Stomach (tissue), 9 donors: ENCODE results near the gene OLIG1. TPM values are rescaled to one million over a fixed set of nuclear protein-coding genes. Genes with fewer than 3 reads are reported as not detected.

Experiments
- DNase-seq, 2 donors: peaks; one replicate each; pipeline versions ENCODE4 v3.0.0 to v3.0.0-alpha.2; 2013 to 2019
- H3K27ac ChIP-seq, 5 donors: fragments of 200-600 bp in 4 of 5; sonication (generic) in 4 of 5; one replicate each; pipeline ENCODE4 v1.5.1; 2013 to 2019; ENCODE audit warnings: mild to moderate bottlenecking in 1 of 5, moderate library complexity in 1 of 5
- H3K27me3 ChIP-seq, 3 donors: fragments of 200-600 bp; sonication (generic); one replicate each; pipeline ENCODE4 v1.5.1; 2017 to 2019; ENCODE audit warnings: mixed run types in 1 of 3
- H3K36me3 ChIP-seq, 4 donors: fragments of 200-600 bp; sonication (generic); 1 replicate in 3 of 4; 2 replicates in 1 of 4; pipeline ENCODE4 v1.5.1; 2016 to 2019
- H3K4me1 ChIP-seq, 4 donors: fragments of 200-600 bp; sonication (generic); one replicate each; pipeline ENCODE4 v1.5.1; 2016 to 2019
- H3K4me3 ChIP-seq, 4 donors: fragments of 200-600 bp; sonication (generic) in 3 of 4; one replicate each; pipeline ENCODE4 v1.5.1; 2016 to 2019; ENCODE audit warnings: mild to moderate bottlenecking in 1 of 4
- H3K9me3 ChIP-seq, 4 donors: fragments of 200-600 bp; sonication (generic); one replicate each; pipeline ENCODE4 v1.5.1; 2016 to 2019
- CTCF ChIP-seq, 7 experiments: fragments of 450-650 bp in 4 of 7; fragments of 200-600 bp in 3 of 7; sonication (generic) in 3 of 7; IDR thresholded peaks; one replicate each; pipeline ENCODE4 v1.5.1; 2016 to 2019; ENCODE audit warnings: antibody characterized with exemption in 7 of 7, control low read depth in 2 of 7, mild to moderate bottlenecking in 1 of 7
- EP300 ChIP-seq: sonication (generic); formaldehyde crosslinking; IDR thresholded peaks from one replicate; pipeline ENCODE4 v1.6.1; 2017; ENCODE audit warnings: antibody characterized with exemption
- POLR2A ChIP-seq, 4 donors: fragments of 450-650 bp; IDR thresholded peaks; one replicate each; pipeline ENCODE4 v1.6.1; 2016; ENCODE audit warnings: antibody characterized with exemption in 4 of 4, control low read depth in 2 of 4, mild to moderate bottlenecking in 1 of 4, moderate library complexity in 1 of 4
- POLR2AphosphoS5 ChIP-seq, 3 donors: sonication (generic); formaldehyde crosslinking; IDR thresholded peaks; one replicate each; pipeline ENCODE4 v1.6.1; 2016; ENCODE audit warnings: antibody characterized with exemption in 3 of 3
- WGBS, 5 donors: extraction: QIAGEN DNeasy Blood & Tissue Kit in 3 of 5; methylation state at CpG; one replicate each; pipeline versions ENCODE4 v1.1.5 to v1.1.7; 2013 to 2018; 5-methylcytosine and 5-hydroxymethylcytosine counted together
- intact Hi-C: fragments of 100-400 bp; cut with DNase I; formaldehyde crosslinking; loops from one replicate; pipeline ENCODE4 v1.15.1; 2023; ENCODE audit warnings: low total_unique reads
- polyA plus RNA-seq, 3 donors: library from polyadenylated mRNA; stranded (reverse); fragments of 200-250 nt; gene quantifications; one replicate each; pipeline ENCODE4 v1.2.3, GENCODE V29; 2013
- total RNA-seq, 5 donors: library from RNA; depleted of rRNA; stranded (reverse); fragments of >200 nt; gene quantifications; one replicate each; pipeline versions ENCODE4 v1.1.0 to v1.2.3, GENCODE V29; 2014 to 2016
- donor health status: healthy with polysubstance abuse.
- donor health status: Bipolar disorder and iron deficiency.
- donor health status: healthy.

The OLIG1 gene
- total and polyA plus RNA-seq, 8 donors = not detected

GRCh38 chr21:33069645-33069993, 322 bp upstream of the OLIG1 start:
- Histone ChIP-seq H3K9me3 (peaks cover 4 to 13% (median 11%) of the 10 kb centered on the region in 4 donors), H3K36me3 (no peaks in the 10 kb centered on the region), H3K27me3 (peaks cover 13 to 100% (median 68%) of the 10 kb centered on the region in 3 donors), H3K4me3 (peak overlapping the region in 3 of 4 donors; percentile 37 to 54 (median 53)), H3K4me1 (peaks cover 16 to 30% (median 27%) of the 10 kb centered on the region in 4 donors), H3K27ac (no peak overlapping the region)
- TF ChIP-seq POLR2AphosphoS5 (IDR thresholded peaks at IDR 0.05) (no peak), CTCF (IDR thresholded peaks at IDR 0.05) (no peak), EP300 (no peak), POLR2A (IDR thresholded peaks at IDR 0.05) (no peak)
- intact Hi-C loops = no loop called here
- 3 to 9% (median 5%) methylated on average over 11 of the region's 11 CpGs for WGBS, 5 donors
- no peak for DNase-seq

- Histone ChIP-seq H3K36me3 (no peaks in the 10 kb centered on the region), H3K9me3 (peaks cover 4 to 13% (median 11%) of the 10 kb centered on the region in 4 donors), H3K4me1 (peaks cover 16 to 30% (median 27%) of the 10 kb centered on the region in 4 donors), H3K27me3 (peaks cover 13 to 99% (median 76%) of the 10 kb centered on the region in 3 donors), H3K4me3 (peak overlapping the region; percentile 35 to 54 (median 45)), H3K27ac (no peak overlapping the region)
- intact Hi-C loops = no loop called here
- 1 to 2% (median 1%) methylated on average over 32 to 44 of the region's 44 CpGs; no CpG with 5 or more reads in 2 of the 5 donors for WGBS, 5 donors
- TF ChIP-seq CTCF (IDR thresholded peaks at IDR 0.05) = no peak
- no peak for TF ChIP-seq POLR2AphosphoS5 (IDR thresholded peaks at IDR 0.05)
- TF ChIP-seq POLR2A (IDR thresholded peaks at IDR 0.05) = no peak
- TF ChIP-seq EP300 = no peak
- peak in 1 of 2 donors; percentile 23 for DNase-seq
Measured at GRCh38 chr21:33070744-33070997, 730 bp downstream of the OLIG1 start.

GRCh38 chr21:33070998-33071769, 1.2 kb downstream of the OLIG1 start:
- DNase-seq = peak in 1 of 2 donors; percentile 30
- no peaks in the 10 kb centered on the region for H3K36me3 ChIP-seq
- peaks cover 4 to 13% (median 11%) of the 10 kb centered on the region in 4 donors for H3K9me3 ChIP-seq
- H3K27me3 ChIP-seq = peaks cover 13 to 99% (median 80%) of the 10 kb centered on the region in 3 donors
- 0 to 6% (median 3%) methylated on average over 49 to 69 of the region's 69 CpGs for WGBS, 5 donors
- H3K27ac ChIP-seq = no peak overlapping the region
- no peak for TF ChIP-seq CTCF (IDR thresholded peaks at IDR 0.05)
- TF ChIP-seq POLR2AphosphoS5 (IDR thresholded peaks at IDR 0.05) = no peak
- H3K4me1 ChIP-seq = peaks cover 16 to 30% (median 27%) of the 10 kb centered on the region in 4 donors
- intact Hi-C loops = no loop called here
- peak overlapping the region; percentile 35 to 54 (median 45) for H3K4me3 ChIP-seq

- peak overlapping the region; percentile 35 to 54 (median 45) for H3K4me3 ChIP-seq
- H3K27ac ChIP-seq = no peak overlapping the region
- peaks cover 13 to 99% (median 78%) of the 10 kb centered on the region in 3 donors for H3K27me3 ChIP-seq
- WGBS, 5 donors = 2 to 4% (median 3%) methylated on average over 36 to 38 of the region's 38 CpGs
- peaks cover 4 to 13% (median 11%) of the 10 kb centered on the region in 4 donors for H3K9me3 ChIP-seq
- DNase-seq = peak in 1 of 2 donors; percentile 50
- intact Hi-C loops = no loop called here
- TF ChIP-seq EP300 (no peak), POLR2A (IDR thresholded peaks at IDR 0.05) (no peak), CTCF (IDR thresholded peaks at IDR 0.05) (no peak), POLR2AphosphoS5 (IDR thresholded peaks at IDR 0.05) (no peak)
- peaks cover 16 to 30% (median 27%) of the 10 kb centered on the region in 4 donors for H3K4me1 ChIP-seq
- H3K36me3 ChIP-seq = no peaks in the 10 kb centered on the region
Measured at GRCh38 chr21:33071770-33072306, 1.9 kb downstream of the OLIG1 start.
